GM12878 (cell line): Measurements from ENCODE around the gene KLF11. TPM values are rescaled to one million over a fixed set of nuclear protein-coding genes. Genes with fewer than 3 reads are reported as not detected.

Experiments used
- ATAC-seq: fragments of 200-7000 bp; cut with Tn5 transposase; 3 replicates; pipeline ENCODE4 v1.9.1; 2020; ENCODE audit warnings: mild to moderate bottlenecking, moderate library complexity
- BruUV-seq: library from RNA; stranded (reverse); fragments of 400-500 nt; replicated peaks from 2 replicates; lab custom pipeline; 2021; lab: Mats Ljungman, UMichigan
- CTCF ChIA-PET: fragments of 300-600 bp; sonication (Branson Sonifier 250); formaldehyde crosslinking; extraction: SDS; loops from one replicate; lab custom pipeline; 2021; ENCODE audit warnings: inconsistent platforms; lab: Yijun Ruan, JAX
- POLR2A ChIA-PET: fragments of 350-600 bp; formaldehyde crosslinking; extraction: SDS; loops from one replicate; lab custom pipeline; 2021; ENCODE audit warnings: inconsistent platforms; lab: Charles Lee
- RAD21 ChIA-PET: fragments of 300-600 bp; sonication (Branson Sonifier 250); formaldehyde crosslinking; loops from one replicate; lab custom pipeline; 2023; ENCODE audit warnings: antibody characterized with exemption; ENCODE audit not compliant: unreplicated experiment; lab: Charles Lee
- SMC1A ChIA-PET: fragments of 300-600 bp; sonication (Branson Sonifier 250); formaldehyde crosslinking; loops from one replicate; lab custom pipeline; 2023; ENCODE audit not compliant: unreplicated experiment, uncharacterized antibody; lab: Charles Lee
- DNase-seq: peaks from one replicate; pipeline ENCODE4 v3.0.0-alpha.2; 2011; ENCODE audit warnings: low read depth, low spot score
- FAIRE-seq: peaks from 3 replicates; lab custom pipeline; 2011; peaks lifted over from hg19 to GRCh38; lab: Jason Lieb, UNC
- H2AFZ ChIP-seq: 2 replicates; pipeline ENCODE4 v1.6.0; 2011; ENCODE audit warnings: low read depth, low read length, control low read depth; ENCODE audit not compliant: control insufficient read depth
- H3K27ac ChIP-seq: 2 replicates; pipeline ENCODE4 v1.5.1; 2011; ENCODE audit warnings: control low read depth; ENCODE audit not compliant: control insufficient read depth, insufficient read depth
- H3K27me3 ChIP-seq, 2 experiments: replicated peaks in 1 of 2; 2 replicates each; pipeline versions ENCODE4 v1.6.0 to v1.6.1; 2011; ENCODE audit warnings: low read length in 1 of 2; ENCODE audit not compliant: control insufficient read depth in 2 of 2, insufficient read depth in 2 of 2
- H3K36me3 ChIP-seq, 2 experiments: 2 replicates each; pipeline ENCODE4 v1.5.1; 2011; ENCODE audit warnings: low read length in 1 of 2; ENCODE audit not compliant: control insufficient read depth in 2 of 2, insufficient read depth in 2 of 2
- H3K4me1 ChIP-seq: 2 replicates; pipeline ENCODE4 v1.6.1; 2011; ENCODE audit warnings: mild to moderate bottlenecking, low read length, moderate library complexity, mixed read lengths; ENCODE audit not compliant: control insufficient read depth, insufficient read depth
- H3K4me2 ChIP-seq: 2 replicates; pipeline ENCODE4 v1.6.0; 2011; ENCODE audit warnings: control low read depth; ENCODE audit not compliant: control insufficient read depth, insufficient read depth
- H3K4me3 ChIP-seq: fragments of 200-600 bp; sonication (generic); 2 replicates; pipeline ENCODE4 v1.5.1; 2016
- H3K79me2 ChIP-seq: 2 replicates; pipeline ENCODE4 v1.6.0; 2011; ENCODE audit warnings: low read length; ENCODE audit not compliant: control insufficient read depth, insufficient read depth
- H3K9ac ChIP-seq: 2 replicates; pipeline ENCODE4 v1.8.0; 2011; ENCODE audit warnings: low read length, control low read depth, mixed read lengths; ENCODE audit not compliant: control insufficient read depth, insufficient read depth
- H3K9me3 ChIP-seq: replicated peaks from 3 replicates; pipeline ENCODE4 v1.5.1; 2011; ENCODE audit warnings: mild to moderate bottlenecking, low read length; ENCODE audit not compliant: control insufficient read depth, insufficient read depth
- H4K20me1 ChIP-seq: 2 replicates; pipeline ENCODE4 v1.6.0; 2011; ENCODE audit not compliant: control insufficient read depth, insufficient read depth
- ESRRA ChIP-seq: IDR thresholded peaks from 2 replicates; pipeline ENCODE4 v1.6.1; 2012; ENCODE audit warnings: mild to moderate bottlenecking, low read length, improper control_type of control experiment
- FOXM1 ChIP-seq: IDR thresholded peaks from 2 replicates; pipeline ENCODE4 v1.6.1; 2012; ENCODE audit warnings: low read depth, mild to moderate bottlenecking, inconsistent platforms, low read length, moderate library complexity
- KAT2A ChIP-seq: conservative IDR thresholded peaks from 2 replicates; pipeline ENCODE4 v1.6.1; 2011; ENCODE audit warnings: low read depth, low read length; ENCODE audit not compliant: control insufficient read depth
- MYC ChIP-seq: IDR thresholded peaks from 2 replicates; pipeline ENCODE4 v1.6.1; 2011; ENCODE audit warnings: mild to moderate bottlenecking, low read length, moderate library complexity, inconsistent platforms; ENCODE audit not compliant: insufficient read depth, insufficient replicate concordance, insufficient read length, severe bottlenecking
- NBN ChIP-seq: fragments of 450-650 bp; IDR thresholded peaks from 2 replicates; pipeline ENCODE4 v1.6.1; 2016
- NRF1 ChIP-seq: conservative IDR thresholded peaks from 2 replicates; pipeline ENCODE4 v1.6.1; 2011; ENCODE audit warnings: mild to moderate bottlenecking, low read depth, low read length, improper control_type of control experiment
- SIX5 ChIP-seq: IDR thresholded peaks from 2 replicates; pipeline ENCODE4 v1.6.1; 2011; ENCODE audit warnings: mild to moderate bottlenecking, low read depth, low read length, moderate library complexity; ENCODE audit not compliant: severe bottlenecking
- TAF1 ChIP-seq: IDR thresholded peaks from 2 replicates; pipeline ENCODE4 v1.6.1; 2011; ENCODE audit warnings: mild to moderate bottlenecking, low read depth, low read length, borderline replicate concordance
- TCF3 ChIP-seq: IDR thresholded peaks from 2 replicates; pipeline ENCODE4 v1.6.1; 2012; ENCODE audit warnings: low read depth, mild to moderate bottlenecking, low read length, borderline replicate concordance; ENCODE audit not compliant: insufficient read depth
- ZNF207 ChIP-seq: fragments of 450-650 bp; IDR thresholded peaks from 2 replicates; pipeline ENCODE4 v1.6.1; 2014; ENCODE audit warnings: antibody characterized with exemption, mild to moderate bottlenecking, borderline replicate concordance
- WGBS: methylation state at CpG from one replicate; pipeline ENCODE4 v1.1.6; 2016; ENCODE audit warnings: low lambda C conversion rate; ENCODE audit not compliant: insufficient replicate concordance, insufficient coverage; ENCODE audit errors: missing lambda C conversion rate; 5-methylcytosine and 5-hydroxymethylcytosine counted together
- in situ Hi-C: fragments of 300-500 bp; cut with MboI; formaldehyde crosslinking; loops from 9 replicates; pipeline ENCODE4 v1.14.3; 2018; ENCODE audit warnings: mixed read lengths
- intact Hi-C: fragments of 100-400 bp; cut with micrococcal nuclease; formaldehyde crosslinking; loops from one replicate; pipeline ENCODE4 v1.14.2; 2022; ENCODE audit not compliant: unreplicated experiment
- polyA plus RNA-seq, 11 experiments: library from polyadenylated mRNA; depleted of rRNA in 4 of 11; unstranded in 6 of 11; stranded (reverse) in 5 of 11; fragments of >200 nt; fragmentation: Nextera tagmentation in 4 of 11; fragmentation: Illumina TruSeq in 1 of 11; extraction: Ambion mirVana in 4 of 11; extraction: Trizol in 1 of 11; gene quantifications; 1 replicate in 1 of 11; 2 replicates in 10 of 11; pipeline versions ENCODE4 v1.2.1 to v1.2.3, GENCODE V29; 2011 to 2016; ENCODE audit warnings: inconsistent platforms in 2 of 11, missing spikeins in 2 of 11, low read depth in 1 of 11
- total RNA-seq, 4 experiments: library from RNA; depleted of rRNA in 3 of 4; stranded (reverse); fragments of >200 nt in 3 of 4; fragmentation: Illumina TruSeq in 1 of 4; extraction: Trizol in 1 of 4; gene quantifications; 2 replicates each; pipeline versions ENCODE4 v1.2.1 to v1.2.3, GENCODE V29; 2013 to 2021
- TF ChIP-seq, protein P1 (sequence below): fragments of 450-650 bp; IDR thresholded peaks from 2 replicates; pipeline ENCODE4 v1.6.1; 2017; ENCODE audit warnings: mild to moderate bottlenecking
- TF ChIP-seq, protein P2 (sequence below): IDR thresholded peaks from 2 replicates; pipeline ENCODE4 v1.6.1; 2012; ENCODE audit warnings: low read depth, low read length, improper control_type of control experiment
- TF ChIP-seq, protein P3 (sequence below): fragments of 450-650 bp; IDR thresholded peaks from 2 replicates; pipeline ENCODE4 v1.6.1; 2016; ENCODE audit warnings: mild to moderate bottlenecking, moderate library complexity, borderline replicate concordance
- TF ChIP-seq, protein P4 (sequence below), 3 experiments: IDR thresholded peaks in 2 of 3; conservative IDR thresholded peaks in 1 of 3; 2 replicates each; pipeline ENCODE4 v1.5.1; 2011; ENCODE audit warnings: low read depth in 3 of 3, low read length in 3 of 3, mild to moderate bottlenecking in 3 of 3, control low read depth in 2 of 3, moderate library complexity in 2 of 3, inconsistent platforms in 1 of 3, mixed read lengths in 1 of 3; ENCODE audit not compliant: control insufficient read depth in 2 of 3, insufficient read depth in 1 of 3; ENCODE audit errors: extremely low read depth in 1 of 3

Gene KLF11
- total and polyA plus RNA-seq, 10 of the 15 experiments (the other 5 are each of a cell fraction or from before 2014, with no cell fraction given) = 0.03 to 0.54 (median 0.14) TPM; not detected in 1

DNA sequence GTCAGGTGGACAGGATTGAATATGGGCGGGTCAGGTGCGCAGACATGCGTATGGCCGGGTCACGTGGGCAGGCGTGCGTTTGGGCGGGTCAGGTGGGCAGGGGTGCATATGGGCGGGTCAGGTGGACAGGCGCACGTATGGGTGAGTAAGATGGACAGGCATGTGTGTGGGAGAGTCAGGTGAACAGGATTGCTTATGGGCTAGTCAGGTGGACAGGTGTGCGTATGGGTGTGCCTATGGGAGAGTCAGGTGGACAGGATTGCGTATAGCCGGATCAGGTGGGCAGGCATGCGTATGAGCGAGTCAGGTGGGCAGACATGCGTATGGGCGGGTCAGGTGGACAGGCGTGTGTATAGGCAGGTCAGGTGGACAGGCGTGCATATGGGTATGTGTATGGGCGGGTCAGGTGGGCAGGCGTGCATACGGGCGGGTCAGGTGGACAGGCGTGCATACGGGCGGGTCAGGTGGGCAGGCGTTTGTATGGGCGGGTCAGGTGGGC is 30.3 kb upstream of the KLF11 start:
- no peak for DNase-seq
- Histone ChIP-seq H3K27me3 (no peaks in the 10 kb centered on the region), H3K27ac (no peak overlapping the region), H3K4me1 (no peaks in the 10 kb centered on the region), H3K79me2 (no peaks in the 10 kb centered on the region), H4K20me1 (no peaks in the 10 kb centered on the region), H2AFZ (no peak overlapping the region), H3K4me3 (no peak overlapping the region), H3K9me3 (peaks cover 2% of the 10 kb centered on the region; the same call in 1 of the 3 replicates), H3K4me2 (no peak overlapping the region), H3K36me3 (no peaks in the 10 kb centered on the region), H3K9ac (no peak overlapping the region)
- 87% methylated on average over 29 of the region's 29 CpGs for WGBS
- SMC1A ChIA-PET = no interaction called here
- CTCF ChIA-PET = no interaction called here
- RAD21 ChIA-PET = no interaction called here
- in situ Hi-C loops = no loop called here
- BruUV-seq = no TSS peak
- FAIRE-seq = no peak
- POLR2A ChIA-PET = no interaction called here
- ATAC-seq = no peak
- intact Hi-C loops = no loop called here
- TF ChIP-seq, protein P1, sequence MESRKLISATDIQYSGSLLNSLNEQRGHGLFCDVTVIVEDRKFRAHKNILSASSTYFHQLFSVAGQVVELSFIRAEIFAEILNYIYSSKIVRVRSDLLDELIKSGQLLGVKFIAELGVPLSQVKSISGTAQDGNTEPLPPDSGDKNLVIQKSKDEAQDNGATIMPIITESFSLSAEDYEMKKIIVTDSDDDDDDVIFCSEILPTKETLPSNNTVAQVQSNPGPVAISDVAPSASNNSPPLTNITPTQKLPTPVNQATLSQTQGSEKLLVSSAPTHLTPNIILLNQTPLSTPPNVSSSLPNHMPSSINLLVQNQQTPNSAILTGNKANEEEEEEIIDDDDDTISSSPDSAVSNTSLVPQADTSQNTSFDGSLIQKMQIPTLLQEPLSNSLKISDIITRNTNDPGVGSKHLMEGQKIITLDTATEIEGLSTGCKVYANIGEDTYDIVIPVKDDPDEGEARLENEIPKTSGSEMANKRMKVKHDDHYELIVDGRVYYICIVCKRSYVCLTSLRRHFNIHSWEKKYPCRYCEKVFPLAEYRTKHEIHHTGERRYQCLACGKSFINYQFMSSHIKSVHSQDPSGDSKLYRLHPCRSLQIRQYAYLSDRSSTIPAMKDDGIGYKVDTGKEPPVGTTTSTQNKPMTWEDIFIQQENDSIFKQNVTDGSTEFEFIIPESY = no peak
- TF ChIP-seq NRF1 (no peak), KAT2A (no peak), SIX5 (no peak), FOXM1 (no peak), TAF1 (no peak), TCF3 (no peak), ESRRA (no peak), MYC (no peak), NBN (no peak), ZNF207 (no peak)
- TF ChIP-seq, protein P2, sequence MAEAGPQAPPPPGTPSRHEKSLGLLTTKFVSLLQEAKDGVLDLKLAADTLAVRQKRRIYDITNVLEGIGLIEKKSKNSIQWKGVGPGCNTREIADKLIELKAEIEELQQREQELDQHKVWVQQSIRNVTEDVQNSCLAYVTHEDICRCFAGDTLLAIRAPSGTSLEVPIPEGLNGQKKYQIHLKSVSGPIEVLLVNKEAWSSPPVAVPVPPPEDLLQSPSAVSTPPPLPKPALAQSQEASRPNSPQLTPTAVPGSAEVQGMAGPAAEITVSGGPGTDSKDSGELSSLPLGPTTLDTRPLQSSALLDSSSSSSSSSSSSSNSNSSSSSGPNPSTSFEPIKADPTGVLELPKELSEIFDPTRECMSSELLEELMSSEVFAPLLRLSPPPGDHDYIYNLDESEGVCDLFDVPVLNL = no peak
- TF ChIP-seq, protein P3, sequence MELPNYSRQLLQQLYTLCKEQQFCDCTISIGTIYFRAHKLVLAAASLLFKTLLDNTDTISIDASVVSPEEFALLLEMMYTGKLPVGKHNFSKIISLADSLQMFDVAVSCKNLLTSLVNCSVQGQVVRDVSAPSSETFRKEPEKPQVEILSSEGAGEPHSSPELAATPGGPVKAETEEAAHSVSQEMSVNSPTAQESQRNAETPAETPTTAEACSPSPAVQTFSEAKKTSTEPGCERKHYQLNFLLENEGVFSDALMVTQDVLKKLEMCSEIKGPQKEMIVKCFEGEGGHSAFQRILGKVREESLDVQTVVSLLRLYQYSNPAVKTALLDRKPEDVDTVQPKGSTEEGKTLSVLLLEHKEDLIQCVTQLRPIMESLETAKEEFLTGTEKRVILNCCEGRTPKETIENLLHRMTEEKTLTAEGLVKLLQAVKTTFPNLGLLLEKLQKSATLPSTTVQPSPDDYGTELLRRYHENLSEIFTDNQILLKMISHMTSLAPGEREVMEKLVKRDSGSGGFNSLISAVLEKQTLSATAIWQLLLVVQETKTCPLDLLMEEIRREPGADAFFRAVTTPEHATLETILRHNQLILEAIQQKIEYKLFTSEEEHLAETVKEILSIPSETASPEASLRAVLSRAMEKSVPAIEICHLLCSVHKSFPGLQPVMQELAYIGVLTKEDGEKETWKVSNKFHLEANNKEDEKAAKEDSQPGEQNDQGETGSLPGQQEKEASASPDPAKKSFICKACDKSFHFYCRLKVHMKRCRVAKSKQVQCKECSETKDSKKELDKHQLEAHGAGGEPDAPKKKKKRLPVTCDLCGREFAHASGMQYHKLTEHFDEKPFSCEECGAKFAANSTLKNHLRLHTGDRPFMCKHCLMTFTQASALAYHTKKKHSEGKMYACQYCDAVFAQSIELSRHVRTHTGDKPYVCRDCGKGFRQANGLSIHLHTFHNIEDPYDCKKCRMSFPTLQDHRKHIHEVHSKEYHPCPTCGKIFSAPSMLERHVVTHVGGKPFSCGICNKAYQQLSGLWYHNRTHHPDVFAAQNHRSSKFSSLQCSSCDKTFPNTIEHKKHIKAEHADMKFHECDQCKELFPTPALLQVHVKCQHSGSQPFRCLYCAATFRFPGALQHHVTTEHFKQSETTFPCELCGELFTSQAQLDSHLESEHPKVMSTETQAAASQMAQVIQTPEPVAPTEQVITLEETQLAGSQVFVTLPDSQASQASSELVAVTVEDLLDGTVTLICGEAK = no peak
- TF ChIP-seq, protein P4, sequence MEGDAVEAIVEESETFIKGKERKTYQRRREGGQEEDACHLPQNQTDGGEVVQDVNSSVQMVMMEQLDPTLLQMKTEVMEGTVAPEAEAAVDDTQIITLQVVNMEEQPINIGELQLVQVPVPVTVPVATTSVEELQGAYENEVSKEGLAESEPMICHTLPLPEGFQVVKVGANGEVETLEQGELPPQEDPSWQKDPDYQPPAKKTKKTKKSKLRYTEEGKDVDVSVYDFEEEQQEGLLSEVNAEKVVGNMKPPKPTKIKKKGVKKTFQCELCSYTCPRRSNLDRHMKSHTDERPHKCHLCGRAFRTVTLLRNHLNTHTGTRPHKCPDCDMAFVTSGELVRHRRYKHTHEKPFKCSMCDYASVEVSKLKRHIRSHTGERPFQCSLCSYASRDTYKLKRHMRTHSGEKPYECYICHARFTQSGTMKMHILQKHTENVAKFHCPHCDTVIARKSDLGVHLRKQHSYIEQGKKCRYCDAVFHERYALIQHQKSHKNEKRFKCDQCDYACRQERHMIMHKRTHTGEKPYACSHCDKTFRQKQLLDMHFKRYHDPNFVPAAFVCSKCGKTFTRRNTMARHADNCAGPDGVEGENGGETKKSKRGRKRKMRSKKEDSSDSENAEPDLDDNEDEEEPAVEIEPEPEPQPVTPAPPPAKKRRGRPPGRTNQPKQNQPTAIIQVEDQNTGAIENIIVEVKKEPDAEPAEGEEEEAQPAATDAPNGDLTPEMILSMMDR (IDR thresholded peaks at IDR 0.05 in 2 of 3, conservative IDR thresholded peaks at IDR 0.05 in 1 of 3; ENCODE audit: control insufficient read depth in 2 of 3, extremely low read depth in 1 of 3, insufficient read depth in 1 of 3, low read depth in 3 of 3, low read length in 3 of 3) = no peak
